ENCODE measurements around the gene TMEM38B.
"Not testable (repeated sequence)": the region's sequence is repeated elsewhere in the genome, so short reads cannot be mapped to it uniquely, and the experiment has no call there.

TMEM38B gene

DNA sequence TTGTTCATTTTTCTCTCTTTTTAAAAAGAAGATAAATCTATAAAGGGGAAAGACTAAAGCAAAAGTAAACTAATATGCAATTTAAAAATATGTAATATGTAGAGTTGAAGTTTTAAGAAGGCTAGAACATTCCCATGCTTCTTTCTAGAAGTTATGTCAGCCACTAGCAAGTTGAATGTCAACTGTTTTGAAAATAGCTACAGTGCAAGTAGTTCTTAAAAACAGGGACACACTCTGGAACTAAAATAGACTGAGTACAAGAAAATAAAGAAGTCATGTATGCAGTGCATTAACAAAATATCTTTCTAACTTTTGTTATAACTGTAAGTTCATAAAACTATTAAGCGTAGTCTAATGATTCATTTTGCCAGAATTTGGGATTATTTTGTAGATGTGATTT is 7.9 kb downstream of the TMEM38B start:
- ATAC-seq, result no peak
- TF ChIP-seq ZC3H10 (CRISPR knock-in tag; IDR thresholded peaks at IDR 0.05), result no peak
- TF ChIP-seq TOX (CRISPR knock-in tag; IDR thresholded peaks at IDR 0.05; ENCODE audit: borderline replicate concordance), result no peak
- no peak for TF ChIP-seq ZNF565 (CRISPR knock-in tag; conservative IDR thresholded peaks at IDR 0.05; ENCODE audit: low read depth)
- TF ChIP-seq SNAI2 (CRISPR knock-in tag; IDR thresholded peaks at IDR 0.05), result no peak
- TF ChIP-seq, protein P1, sequence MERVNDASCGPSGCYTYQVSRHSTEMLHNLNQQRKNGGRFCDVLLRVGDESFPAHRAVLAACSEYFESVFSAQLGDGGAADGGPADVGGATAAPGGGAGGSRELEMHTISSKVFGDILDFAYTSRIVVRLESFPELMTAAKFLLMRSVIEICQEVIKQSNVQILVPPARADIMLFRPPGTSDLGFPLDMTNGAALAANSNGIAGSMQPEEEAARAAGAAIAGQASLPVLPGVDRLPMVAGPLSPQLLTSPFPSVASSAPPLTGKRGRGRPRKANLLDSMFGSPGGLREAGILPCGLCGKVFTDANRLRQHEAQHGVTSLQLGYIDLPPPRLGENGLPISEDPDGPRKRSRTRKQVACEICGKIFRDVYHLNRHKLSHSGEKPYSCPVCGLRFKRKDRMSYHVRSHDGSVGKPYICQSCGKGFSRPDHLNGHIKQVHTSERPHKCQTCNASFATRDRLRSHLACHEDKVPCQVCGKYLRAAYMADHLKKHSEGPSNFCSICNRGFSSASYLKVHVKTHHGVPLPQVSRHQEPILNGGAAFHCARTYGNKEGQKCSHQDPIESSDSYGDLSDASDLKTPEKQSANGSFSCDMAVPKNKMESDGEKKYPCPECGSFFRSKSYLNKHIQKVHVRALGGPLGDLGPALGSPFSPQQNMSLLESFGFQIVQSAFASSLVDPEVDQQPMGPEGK (CRISPR knock-in tag; IDR thresholded peaks at IDR 0.05; ENCODE audit: borderline replicate concordance), result no peak
- no peak for TF ChIP-seq PPARA (CRISPR knock-in tag; IDR thresholded peaks at IDR 0.05; ENCODE audit: borderline replicate concordance)
- TF ChIP-seq ZNF70 (CRISPR knock-in tag; IDR thresholded peaks at IDR 0.05), result no peak

DNA sequence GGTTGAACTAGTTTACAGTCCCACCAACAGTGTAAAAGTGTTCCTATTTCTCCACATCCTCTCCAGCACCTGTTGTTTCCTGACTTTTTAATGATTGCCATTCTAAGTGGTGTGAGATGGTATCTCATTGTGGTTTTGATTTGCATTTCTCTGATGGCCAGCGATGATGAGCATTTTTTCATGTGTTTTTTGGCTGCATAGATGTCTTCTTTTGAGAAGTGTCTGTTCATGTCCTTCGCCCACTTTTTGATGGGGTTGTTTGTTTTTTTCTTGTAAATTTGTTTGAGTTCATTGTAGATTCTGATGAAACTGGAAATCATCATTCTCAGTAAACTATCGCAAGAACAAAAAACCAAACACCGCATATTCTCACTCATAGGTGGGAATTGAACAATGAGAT is 9.3 kb downstream of the TMEM38B start:
- ATAC-seq, result not testable (repeated sequence)

DNA sequence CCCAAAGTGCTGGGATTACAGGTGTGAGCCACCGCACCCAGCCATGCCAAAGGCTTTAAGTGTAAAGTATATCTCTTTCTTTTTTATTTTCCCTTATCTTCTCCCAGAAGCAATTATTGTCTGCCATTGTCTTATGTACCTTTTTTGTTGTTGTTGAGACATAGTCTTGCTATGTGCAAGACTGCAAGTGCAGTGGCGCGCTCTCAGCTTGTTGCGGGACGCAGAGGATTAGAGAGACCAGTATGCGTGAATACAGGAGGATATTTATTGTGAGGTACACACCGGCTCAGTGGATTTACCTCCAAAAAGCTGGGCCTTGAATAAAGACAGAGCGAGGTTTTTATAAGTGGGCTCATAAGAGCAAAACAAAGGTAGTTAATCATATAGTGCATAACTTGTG is 11.8 kb downstream of the TMEM38B start:
- ATAC-seq, result no peak
- TF ChIP-seq ARNTL (CRISPR knock-in tag; IDR thresholded peaks at IDR 0.05; ENCODE audit: borderline replicate concordance, low read depth) (no peak), ZFP30 (CRISPR knock-in tag; IDR thresholded peaks at IDR 0.05) (no peak), SNAI2 (CRISPR knock-in tag; IDR thresholded peaks at IDR 0.05) (no peak), TOX (CRISPR knock-in tag; IDR thresholded peaks at IDR 0.05; ENCODE audit: borderline replicate concordance) (no peak)

DNA sequence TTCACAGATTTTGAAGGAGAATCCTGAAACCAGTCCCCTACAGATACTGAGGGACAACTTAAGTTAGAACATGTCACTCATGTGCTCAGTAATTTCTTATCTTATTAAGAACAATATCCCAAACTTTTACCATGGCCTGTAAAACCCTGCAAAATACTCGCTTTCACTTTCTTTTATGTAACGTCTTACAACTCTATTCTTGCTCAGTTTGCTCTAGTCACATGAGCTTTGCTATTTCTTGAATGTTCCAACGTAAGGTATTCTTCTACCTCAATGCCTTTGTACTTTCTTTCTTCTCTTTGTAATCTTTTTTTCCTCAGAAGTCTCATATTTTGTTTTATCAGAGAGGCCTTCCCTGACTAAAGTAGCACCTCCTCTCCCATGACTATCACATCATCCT is 14.1 kb downstream of the TMEM38B start:
- no peak for ATAC-seq
- no peak for TF ChIP-seq ZFP3 (CRISPR knock-in tag; IDR thresholded peaks at IDR 0.05)
- no peak for TF ChIP-seq ZNF8 (CRISPR knock-in tag; IDR thresholded peaks at IDR 0.05)
- TF ChIP-seq ZNF565 (CRISPR knock-in tag; conservative IDR thresholded peaks at IDR 0.05; ENCODE audit: low read depth), result no peak
- TF ChIP-seq GLIS3 (CRISPR knock-in tag; IDR thresholded peaks at IDR 0.05), result no peak
- no peak for TF ChIP-seq ESRRG (CRISPR knock-in tag; IDR thresholded peaks at IDR 0.05)
- TF ChIP-seq, protein P2, sequence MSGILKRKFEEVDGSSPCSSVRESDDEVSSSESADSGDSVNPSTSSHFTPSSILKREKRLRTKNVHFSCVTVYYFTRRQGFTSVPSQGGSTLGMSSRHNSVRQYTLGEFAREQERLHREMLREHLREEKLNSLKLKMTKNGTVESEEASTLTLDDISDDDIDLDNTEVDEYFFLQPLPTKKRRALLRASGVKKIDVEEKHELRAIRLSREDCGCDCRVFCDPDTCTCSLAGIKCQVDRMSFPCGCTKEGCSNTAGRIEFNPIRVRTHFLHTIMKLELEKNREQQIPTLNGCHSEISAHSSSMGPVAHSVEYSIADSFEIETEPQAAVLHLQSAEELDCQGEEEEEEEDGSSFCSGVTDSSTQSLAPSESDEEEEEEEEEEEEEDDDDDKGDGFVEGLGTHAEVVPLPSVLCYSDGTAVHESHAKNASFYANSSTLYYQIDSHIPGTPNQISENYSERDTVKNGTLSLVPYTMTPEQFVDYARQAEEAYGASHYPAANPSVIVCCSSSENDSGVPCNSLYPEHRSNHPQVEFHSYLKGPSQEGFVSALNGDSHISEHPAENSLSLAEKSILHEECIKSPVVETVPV (CRISPR knock-in tag; IDR thresholded peaks at IDR 0.05), result no peak
- no peak for TF ChIP-seq ZFP30 (CRISPR knock-in tag; IDR thresholded peaks at IDR 0.05)
- no peak for TF ChIP-seq ARNTL (CRISPR knock-in tag; IDR thresholded peaks at IDR 0.05; ENCODE audit: borderline replicate concordance, low read depth)
- TF ChIP-seq, protein P3, sequence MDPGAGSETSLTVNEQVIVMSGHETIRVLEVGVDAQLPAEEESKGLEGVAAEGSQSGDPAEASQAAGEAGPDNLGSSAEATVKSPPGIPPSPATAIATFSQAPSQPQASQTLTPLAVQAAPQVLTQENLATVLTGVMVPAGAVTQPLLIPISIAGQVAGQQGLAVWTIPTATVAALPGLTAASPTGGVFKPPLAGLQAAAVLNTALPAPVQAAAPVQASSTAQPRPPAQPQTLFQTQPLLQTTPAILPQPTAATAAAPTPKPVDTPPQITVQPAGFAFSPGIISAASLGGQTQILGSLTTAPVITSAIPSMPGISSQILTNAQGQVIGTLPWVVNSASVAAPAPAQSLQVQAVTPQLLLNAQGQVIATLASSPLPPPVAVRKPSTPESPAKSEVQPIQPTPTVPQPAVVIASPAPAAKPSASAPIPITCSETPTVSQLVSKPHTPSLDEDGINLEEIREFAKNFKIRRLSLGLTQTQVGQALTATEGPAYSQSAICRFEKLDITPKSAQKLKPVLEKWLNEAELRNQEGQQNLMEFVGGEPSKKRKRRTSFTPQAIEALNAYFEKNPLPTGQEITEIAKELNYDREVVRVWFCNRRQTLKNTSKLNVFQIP (CRISPR knock-in tag; IDR thresholded peaks at IDR 0.05; ENCODE audit: borderline replicate concordance, low read depth), result no peak
- TF ChIP-seq PPARA (CRISPR knock-in tag; IDR thresholded peaks at IDR 0.05; ENCODE audit: borderline replicate concordance), result no peak
- no peak for TF ChIP-seq RARB (CRISPR knock-in tag; IDR thresholded peaks at IDR 0.05)
- no peak for TF ChIP-seq SNAI2 (CRISPR knock-in tag; IDR thresholded peaks at IDR 0.05)
- no peak for TF ChIP-seq ZC3H10 (CRISPR knock-in tag; IDR thresholded peaks at IDR 0.05)
- TF ChIP-seq ZNF70 (CRISPR knock-in tag; IDR thresholded peaks at IDR 0.05), result no peak
- TF ChIP-seq OSR1 (CRISPR knock-in tag; IDR thresholded peaks at IDR 0.05), result no peak
- TF ChIP-seq, protein P1 (CRISPR knock-in tag; IDR thresholded peaks at IDR 0.05; ENCODE audit: borderline replicate concordance), result no peak
- TF ChIP-seq, protein P4, sequence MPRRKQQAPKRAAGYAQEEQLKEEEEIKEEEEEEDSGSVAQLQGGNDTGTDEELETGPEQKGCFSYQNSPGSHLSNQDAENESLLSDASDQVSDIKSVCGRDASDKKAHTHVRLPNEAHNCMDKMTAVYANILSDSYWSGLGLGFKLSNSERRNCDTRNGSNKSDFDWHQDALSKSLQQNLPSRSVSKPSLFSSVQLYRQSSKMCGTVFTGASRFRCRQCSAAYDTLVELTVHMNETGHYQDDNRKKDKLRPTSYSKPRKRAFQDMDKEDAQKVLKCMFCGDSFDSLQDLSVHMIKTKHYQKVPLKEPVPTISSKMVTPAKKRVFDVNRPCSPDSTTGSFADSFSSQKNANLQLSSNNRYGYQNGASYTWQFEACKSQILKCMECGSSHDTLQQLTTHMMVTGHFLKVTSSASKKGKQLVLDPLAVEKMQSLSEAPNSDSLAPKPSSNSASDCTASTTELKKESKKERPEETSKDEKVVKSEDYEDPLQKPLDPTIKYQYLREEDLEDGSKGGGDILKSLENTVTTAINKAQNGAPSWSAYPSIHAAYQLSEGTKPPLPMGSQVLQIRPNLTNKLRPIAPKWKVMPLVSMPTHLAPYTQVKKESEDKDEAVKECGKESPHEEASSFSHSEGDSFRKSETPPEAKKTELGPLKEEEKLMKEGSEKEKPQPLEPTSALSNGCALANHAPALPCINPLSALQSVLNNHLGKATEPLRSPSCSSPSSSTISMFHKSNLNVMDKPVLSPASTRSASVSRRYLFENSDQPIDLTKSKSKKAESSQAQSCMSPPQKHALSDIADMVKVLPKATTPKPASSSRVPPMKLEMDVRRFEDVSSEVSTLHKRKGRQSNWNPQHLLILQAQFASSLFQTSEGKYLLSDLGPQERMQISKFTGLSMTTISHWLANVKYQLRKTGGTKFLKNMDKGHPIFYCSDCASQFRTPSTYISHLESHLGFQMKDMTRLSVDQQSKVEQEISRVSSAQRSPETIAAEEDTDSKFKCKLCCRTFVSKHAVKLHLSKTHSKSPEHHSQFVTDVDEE (CRISPR knock-in tag; IDR thresholded peaks at IDR 0.05), result no peak
- TF ChIP-seq, protein P5, sequence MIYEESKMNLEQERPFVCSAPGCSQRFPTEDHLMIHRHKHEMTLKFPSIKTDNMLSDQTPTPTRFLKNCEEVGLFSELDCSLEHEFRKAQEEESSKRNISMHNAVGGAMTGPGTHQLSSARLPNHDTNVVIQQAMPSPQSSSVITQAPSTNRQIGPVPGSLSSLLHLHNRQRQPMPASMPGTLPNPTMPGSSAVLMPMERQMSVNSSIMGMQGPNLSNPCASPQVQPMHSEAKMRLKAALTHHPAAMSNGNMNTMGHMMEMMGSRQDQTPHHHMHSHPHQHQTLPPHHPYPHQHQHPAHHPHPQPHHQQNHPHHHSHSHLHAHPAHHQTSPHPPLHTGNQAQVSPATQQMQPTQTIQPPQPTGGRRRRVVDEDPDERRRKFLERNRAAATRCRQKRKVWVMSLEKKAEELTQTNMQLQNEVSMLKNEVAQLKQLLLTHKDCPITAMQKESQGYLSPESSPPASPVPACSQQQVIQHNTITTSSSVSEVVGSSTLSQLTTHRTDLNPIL (CRISPR knock-in tag; IDR thresholded peaks at IDR 0.05; ENCODE audit: low read depth), result no peak
- no peak for TF ChIP-seq TOX (CRISPR knock-in tag; IDR thresholded peaks at IDR 0.05; ENCODE audit: borderline replicate concordance)
